IMR-90 (cell line): ENCODE results near the gene SH2B2. TPM values are rescaled to one million over a fixed set of nuclear protein-coding genes. Genes with fewer than 3 reads are reported as not detected.

Source experiments
- ATAC-seq: fragments of 200-7000 bp; cut with Tn5 transposase; 2 replicates; pipeline ENCODE4 v1.9.1; 2020; ENCODE audit warnings: low read depth, mild to moderate bottlenecking, moderate library complexity
- BruUV-seq: library from RNA; stranded (reverse); fragments of 400-500 nt; replicated peaks from 2 replicates; lab custom pipeline; 2021; lab: Mats Ljungman, UMichigan
- CTCF ChIA-PET: fragments of 300-600 bp; formaldehyde crosslinking; extraction: SDS; loops from one replicate; lab custom pipeline; 2021; ENCODE audit warnings: antibody characterized with exemption; lab: Yijun Ruan, JAX
- POLR2A ChIA-PET: fragments of 300-600 bp; sonication (Branson Sonifier 250); formaldehyde crosslinking; loops from one replicate; lab custom pipeline; 2022; ENCODE audit warnings: antibody characterized with exemption; ENCODE audit not compliant: unreplicated experiment; lab: Charles Lee
- DNase-seq: peaks from one replicate; pipeline ENCODE4 v3.0.0; 2013
- H2AFZ ChIP-seq: replicated peaks from 2 replicates; pipeline ENCODE3; 2013; ENCODE audit warnings: low read length, mild to moderate bottlenecking; ENCODE audit not compliant: poor library complexity
- H2AK5ac ChIP-seq: 2 replicates; pipeline ENCODE4 v1.6.1; 2013; ENCODE audit warnings: low read depth, low read length, inconsistent platforms
- H2AK9ac ChIP-seq: replicated peaks from 2 replicates; pipeline ENCODE3; 2013; ENCODE audit warnings: mild to moderate bottlenecking, low read depth, low read length, moderate library complexity; ENCODE audit not compliant: poor library complexity
- H2BK120ac ChIP-seq: 2 replicates; pipeline ENCODE4 v1.6.1; 2013; ENCODE audit warnings: low read depth, low read length, inconsistent platforms
- H2BK15ac ChIP-seq: 3 replicates; pipeline ENCODE4 v1.6.1; 2013; ENCODE audit warnings: low read depth, low read length, inconsistent platforms
- H2BK20ac ChIP-seq: 2 replicates; pipeline ENCODE4 v1.6.1; 2013; ENCODE audit warnings: low read depth, mild to moderate bottlenecking, inconsistent platforms, low read length, moderate library complexity
- H2BK5ac ChIP-seq: 2 replicates; pipeline ENCODE4 v1.6.1; 2013; ENCODE audit warnings: mild to moderate bottlenecking, low read depth, low read length, inconsistent platforms; ENCODE audit not compliant: poor library complexity, severe bottlenecking
- H3K14ac ChIP-seq: replicated peaks from 2 replicates; pipeline ENCODE4 v1.6.1; 2013; ENCODE audit warnings: low read depth, low read length, inconsistent platforms
- H3K18ac ChIP-seq: 2 replicates; pipeline ENCODE4 v1.6.1; 2013; ENCODE audit warnings: low read depth, low read length, control low read depth
- H3K23ac ChIP-seq: 2 replicates; pipeline ENCODE4 v1.6.1; 2013; ENCODE audit warnings: low read depth, low read length, inconsistent platforms
- H3K27ac ChIP-seq: 2 replicates; pipeline ENCODE4 v1.5.1; 2013; ENCODE audit warnings: mild to moderate bottlenecking, control low read depth, low read length; ENCODE audit not compliant: insufficient read depth
- H3K27me3 ChIP-seq: 2 replicates; pipeline ENCODE4 v1.6.1; 2013; ENCODE audit warnings: low read length; ENCODE audit not compliant: control insufficient read depth, insufficient read depth
- H3K36me3 ChIP-seq: 2 replicates; pipeline ENCODE4 v1.6.1; 2013; ENCODE audit warnings: low read length, mixed read lengths; ENCODE audit not compliant: control insufficient read depth, insufficient read depth
- H3K4ac ChIP-seq: 2 replicates; pipeline ENCODE4 v1.6.1; 2013; ENCODE audit warnings: low read depth, low read length, inconsistent platforms
- H3K4me1 ChIP-seq: 2 replicates; pipeline ENCODE4 v1.6.1; 2013; ENCODE audit warnings: low read length, mixed read lengths; ENCODE audit not compliant: control insufficient read depth, insufficient read depth
- H3K4me2 ChIP-seq: 2 replicates; pipeline ENCODE4 v1.6.1; 2013; ENCODE audit warnings: low read depth, mild to moderate bottlenecking, control low read depth, low read length, moderate library complexity
- H3K4me3 ChIP-seq: 2 replicates; pipeline ENCODE4 v1.5.1; 2013; ENCODE audit warnings: low read depth, mild to moderate bottlenecking, control low read depth, low read length, moderate library complexity; ENCODE audit not compliant: insufficient read depth
- H3K56ac ChIP-seq: 2 replicates; pipeline ENCODE4 v1.6.1; 2013; ENCODE audit warnings: low read length, inconsistent platforms; ENCODE audit not compliant: insufficient read depth; ENCODE audit errors: extremely low read depth
- H3K79me1 ChIP-seq, 2 experiments: 2 replicates each; pipeline ENCODE4 v1.6.1; 2013; ENCODE audit warnings: low read length in 2 of 2, inconsistent platforms in 1 of 2, low read depth in 1 of 2
- H3K9ac ChIP-seq: 2 replicates; pipeline ENCODE4 v1.6.1; 2013; ENCODE audit warnings: low read depth, low read length, control low read depth
- H3K9me1 ChIP-seq: 2 replicates; pipeline ENCODE4 v1.6.1; 2013; ENCODE audit warnings: low read length, inconsistent platforms; ENCODE audit not compliant: insufficient read depth
- H3K9me3 ChIP-seq: 2 replicates; pipeline ENCODE4 v1.6.1; 2013; ENCODE audit warnings: low read length; ENCODE audit not compliant: control insufficient read depth, insufficient read depth
- H4K20me1 ChIP-seq: 2 replicates; pipeline ENCODE4 v1.6.1; 2013; ENCODE audit warnings: low read length, inconsistent platforms; ENCODE audit not compliant: insufficient read depth
- H4K5ac ChIP-seq: 2 replicates; pipeline ENCODE4 v1.6.1; 2013; ENCODE audit warnings: mild to moderate bottlenecking, low read depth, low read length, control low read depth
- H4K8ac ChIP-seq, 2 experiments: 2 replicates each; pipeline ENCODE4 v1.6.1; 2013; ENCODE audit warnings: low read depth in 2 of 2, low read length in 2 of 2, control low read depth in 1 of 2, inconsistent platforms in 1 of 2
- H4K91ac ChIP-seq: 2 replicates; pipeline ENCODE4 v1.6.1; 2013; ENCODE audit warnings: low read depth, low read length, inconsistent platforms; ENCODE audit not compliant: insufficient read depth
- BHLHE40 ChIP-seq: fragments of 150-350 bp; IDR thresholded peaks from 2 replicates; pipeline ENCODE4 v1.6.1; 2016; ENCODE audit warnings: mild to moderate bottlenecking, low read depth, low read length
- CEBPB ChIP-seq: IDR thresholded peaks from 2 replicates; pipeline ENCODE4 v1.6.1; 2012; ENCODE audit warnings: low read depth, low read length, improper control_type of control experiment
- CHD1 ChIP-seq: IDR thresholded peaks from 2 replicates; pipeline ENCODE4 v1.6.1; 2012; ENCODE audit warnings: low read depth, low read length, improper control_type of control experiment
- FOS ChIP-seq: fragments of 150-350 bp; IDR thresholded peaks from 2 replicates; pipeline ENCODE4 v1.6.1; 2016; ENCODE audit warnings: low read depth, low read length
- MAFK ChIP-seq: IDR thresholded peaks from 2 replicates; pipeline ENCODE4 v1.6.1; 2012; ENCODE audit warnings: low read depth, low read length, improper control_type of control experiment
- MAZ ChIP-seq: IDR thresholded peaks from 2 replicates; pipeline ENCODE4 v1.6.1; 2012; ENCODE audit warnings: low read depth, mild to moderate bottlenecking, low read length, improper control_type of control experiment, moderate library complexity, borderline replicate concordance
- MXI1 ChIP-seq: IDR thresholded peaks from 2 replicates; pipeline ENCODE4 v1.6.1; 2012; ENCODE audit warnings: low read depth, mild to moderate bottlenecking, low read length, moderate library complexity, borderline replicate concordance
- POLR2A ChIP-seq: IDR thresholded peaks from 2 replicates; pipeline ENCODE4 v1.6.1; 2012; ENCODE audit warnings: mild to moderate bottlenecking, low read depth, low read length
- RAD21 ChIP-seq: IDR thresholded peaks from 2 replicates; pipeline ENCODE4 v1.6.1; 2012; ENCODE audit warnings: low read length, improper control_type of control experiment
- RCOR1 ChIP-seq: IDR thresholded peaks from 2 replicates; pipeline ENCODE4 v1.6.1; 2012; ENCODE audit warnings: mild to moderate bottlenecking, low read length, improper control_type of control experiment; ENCODE audit not compliant: insufficient replicate concordance
- RFX5 ChIP-seq: IDR thresholded peaks from 2 replicates; pipeline ENCODE4 v1.8.0; 2012; ENCODE audit warnings: low read depth, mild to moderate bottlenecking, low read length, moderate library complexity
- USF2 ChIP-seq: fragments of 150-350 bp; IDR thresholded peaks from 2 replicates; pipeline ENCODE4 v1.6.1; 2017; ENCODE audit warnings: mild to moderate bottlenecking, antibody characterized with exemption, low read length, low read depth
- WGBS, 2 experiments: methylation state at CpG; one replicate each; pipeline versions ENCODE4 v1.1.5 to v1.1.7; 2013; ENCODE audit warnings: missing lambda C conversion rate in 2 of 2; ENCODE audit not compliant: insufficient read length in 1 of 2; ENCODE audit errors: extremely low coverage in 2 of 2; 5-methylcytosine and 5-hydroxymethylcytosine counted together
- dilution Hi-C: fragments of 300-500 bp; cut with HindIII; formaldehyde crosslinking; loops from one replicate; pipeline ENCODE4 v1.14.3; 2018; ENCODE audit warnings: low sequenced_read_pairs; ENCODE audit not compliant: unreplicated experiment
- in situ Hi-C: fragments of 300-500 bp; cut with MboI; formaldehyde crosslinking; loops from 3 replicates; pipeline ENCODE4 v1.14.3; 2019; ENCODE audit warnings: low sequenced_read_pairs, inconsistent platforms, mixed read lengths
- intact Hi-C: fragments of 100-400 bp; cut with micrococcal nuclease; formaldehyde crosslinking; loops from 2 replicates; pipeline ENCODE4 v1.10.0; 2022
- polyA plus RNA-seq, 3 experiments: library from polyadenylated mRNA; depleted of rRNA; stranded (reverse); fragments of >200 nt; gene quantifications; 2 replicates each; pipeline ENCODE4 v1.2.3, GENCODE V29; 2012; ENCODE audit warnings: low replicate concordance in 1 of 3
- total RNA-seq: library from RNA; depleted of rRNA; stranded (reverse); fragments of >200 nt; gene quantifications from 2 replicates; pipeline ENCODE4 v1.2.3, GENCODE V29; 2012

SH2B2 gene
- total and polyA plus RNA-seq, 2 of the 4 experiments (the other 2 are of a cell fraction) = 0.36 to 0.99 TPM

- Histone ChIP-seq H2AK9ac (no peak overlapping the region), H3K23ac (no peak overlapping the region), H2BK15ac (no peak overlapping the region), H3K9me3 (no peaks in the 10 kb centered on the region), H3K4ac (no peak overlapping the region), H3K14ac (no peak overlapping the region), H2AFZ (no peak overlapping the region), H3K56ac (no peak overlapping the region), H3K18ac (no peak overlapping the region), H4K5ac (no peak overlapping the region), H2BK20ac (no peak overlapping the region), H3K4me2 (no peak overlapping the region), H3K36me3 (peaks cover 14% of the 10 kb centered on the region), H4K20me1 (no peaks in the 10 kb centered on the region; the same call in 1 of the 2 replicates), H3K27me3 (no peaks in the 10 kb centered on the region), H2BK120ac (no peak overlapping the region), H2AK5ac (no peak overlapping the region), H3K79me1 (peaks cover 3 to 4% of the 10 kb centered on the region in 2 experiments; a peak in 1 of 4 replicates), H3K9me1 (no peaks in the 10 kb centered on the region; the same call in 1 of the 2 replicates), H4K91ac (no peak overlapping the region), H4K8ac (no peak overlapping the region), H3K9ac (no peak overlapping the region), H3K4me1 (no peaks in the 10 kb centered on the region), H2BK5ac (no peak overlapping the region), H3K4me3 (no peak overlapping the region), H3K27ac (no peak overlapping the region)
- in situ Hi-C loops = no loop called here
- no TSS peak for BruUV-seq
- ChIA-PET POLR2A (no interaction called here), CTCF (no interaction called here)
- DNase-seq = no peak
- dilution Hi-C loops = no loop called here
- 89% methylated on average over 54 of the region's 117 CpGs; no CpG with 5 or more reads in 1 of the 2 experiments for WGBS, 2 experiments
- intact Hi-C loops = no loop called here
- no peak for TF ChIP-seq RFX5
- TF ChIP-seq MAZ = no peak
- TF ChIP-seq CEBPB = no peak
- TF ChIP-seq BHLHE40 = no peak
- no peak for TF ChIP-seq CHD1
- no peak for TF ChIP-seq RAD21
- no peak for TF ChIP-seq MXI1
- TF ChIP-seq FOS = no peak
- no peak for TF ChIP-seq USF2
- no peak for TF ChIP-seq MAFK
- no peak for TF ChIP-seq RCOR1
- no peak for TF ChIP-seq POLR2A
- ATAC-seq = no peak
Observed at GRCh38 chr7:102248456-102249395, 37.9 kb upstream of the SH2B2 start.
